HG03565 (cell line): ENCODE data around the gene TMEM127.
"Not testable (repeated sequence)": the region's sequence is repeated elsewhere in the genome, so short reads cannot be mapped to it uniquely, and the experiment has no call there.

Source experiments
- ATAC-seq: cut with Tn5 transposase; IDR thresholded peaks from one replicate; pipeline ENCODE4 v1.9.1; 2021; ENCODE audit warnings: mild to moderate bottlenecking, moderate library complexity; ENCODE audit not compliant: unreplicated experiment

Gene TMEM127

GRCh38 chr2:96265840-96266679 lies at the start of gene TMEM127, which contains the start of gene CIAO1:
TMEM127 (minus strand) TSS chr2:96265997; CDS start chr2:96265381, 616 bp downstream.
CIAO1 (plus strand) TSS chr2:96266225; CDS start chr2:96266351, 126 bp downstream.
- ATAC-seq: peak; percentile 85

DNA sequence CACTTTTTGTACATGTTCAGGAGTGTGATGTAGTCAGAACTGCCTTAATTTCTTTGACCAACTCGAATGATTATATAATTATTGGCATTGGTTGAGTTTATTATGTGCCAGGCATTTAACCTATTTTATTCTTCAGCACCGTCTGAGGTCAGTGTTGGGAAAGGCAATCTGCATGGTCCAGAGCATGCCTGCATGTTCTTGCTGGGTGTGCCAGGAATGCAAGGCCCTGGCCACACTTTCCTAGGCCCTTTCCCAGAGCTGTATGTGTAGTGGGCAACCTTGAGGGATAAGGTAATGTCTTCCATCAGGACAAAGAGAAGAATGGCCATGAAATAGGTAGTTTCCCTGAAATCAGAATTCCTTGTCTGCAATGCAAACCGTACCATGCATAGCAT lies 49.2 kb upstream of the TMEM127 start:
- ATAC-seq: no peak

DNA sequence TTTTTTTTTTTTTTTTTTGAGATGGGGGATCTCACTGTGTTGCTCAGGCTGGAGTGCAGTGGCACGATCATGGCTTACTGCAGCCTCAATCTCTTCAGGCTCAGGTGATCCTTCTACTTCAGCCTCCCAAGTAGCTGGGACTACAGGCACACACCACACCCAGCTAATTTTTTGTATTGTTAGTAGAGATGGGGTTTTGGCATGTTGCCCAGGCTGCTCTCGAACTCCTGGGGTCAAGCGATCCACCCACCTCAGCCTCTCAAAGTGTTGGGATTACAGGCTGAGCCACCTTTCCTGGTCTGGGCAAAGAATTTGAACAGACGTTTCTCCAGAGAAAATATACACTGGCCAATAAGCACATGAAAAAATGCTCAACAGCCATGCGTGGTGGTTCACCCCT lies 42.5 kb upstream of the TMEM127 start:
- ATAC-seq: no peak

DNA sequence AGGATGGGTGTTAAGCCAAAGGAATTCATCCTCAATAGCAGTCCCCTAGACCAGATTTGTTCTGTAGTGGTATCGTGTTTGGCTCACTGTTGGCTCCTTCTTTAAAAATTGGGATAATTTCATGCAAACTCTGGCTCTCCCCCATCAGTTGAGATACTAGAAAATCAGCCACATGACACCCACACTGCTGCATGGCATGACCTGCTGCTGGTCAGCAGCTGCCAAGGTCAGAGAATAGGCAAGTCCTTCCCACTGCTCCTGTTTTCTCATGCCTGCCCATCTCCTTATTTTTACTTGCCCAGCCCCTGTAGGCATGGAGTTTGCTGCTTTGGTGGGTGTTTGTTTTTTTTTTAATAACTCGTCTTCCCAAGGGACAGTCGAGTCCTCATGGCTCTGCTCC lies 40.6 kb upstream of the TMEM127 start:
- ATAC-seq: no peak

DNA sequence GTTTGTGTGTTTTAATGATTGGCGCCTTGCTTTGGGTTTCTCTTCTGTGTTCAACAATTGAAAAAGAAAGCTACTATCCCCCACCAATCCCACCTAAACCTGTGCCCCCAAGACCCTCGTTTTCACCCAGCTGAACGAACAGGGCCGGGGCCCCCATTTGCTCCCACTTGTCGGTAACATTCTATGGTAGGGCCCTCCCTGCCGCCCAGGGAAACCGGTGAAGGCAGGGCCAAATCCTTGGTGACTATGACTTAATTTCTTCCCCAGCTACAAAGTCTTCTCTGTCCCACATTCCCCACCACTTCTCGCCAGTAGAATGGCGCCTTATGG lies 40.1 kb upstream of the TMEM127 start:
- ATAC-seq: no peak

DNA sequence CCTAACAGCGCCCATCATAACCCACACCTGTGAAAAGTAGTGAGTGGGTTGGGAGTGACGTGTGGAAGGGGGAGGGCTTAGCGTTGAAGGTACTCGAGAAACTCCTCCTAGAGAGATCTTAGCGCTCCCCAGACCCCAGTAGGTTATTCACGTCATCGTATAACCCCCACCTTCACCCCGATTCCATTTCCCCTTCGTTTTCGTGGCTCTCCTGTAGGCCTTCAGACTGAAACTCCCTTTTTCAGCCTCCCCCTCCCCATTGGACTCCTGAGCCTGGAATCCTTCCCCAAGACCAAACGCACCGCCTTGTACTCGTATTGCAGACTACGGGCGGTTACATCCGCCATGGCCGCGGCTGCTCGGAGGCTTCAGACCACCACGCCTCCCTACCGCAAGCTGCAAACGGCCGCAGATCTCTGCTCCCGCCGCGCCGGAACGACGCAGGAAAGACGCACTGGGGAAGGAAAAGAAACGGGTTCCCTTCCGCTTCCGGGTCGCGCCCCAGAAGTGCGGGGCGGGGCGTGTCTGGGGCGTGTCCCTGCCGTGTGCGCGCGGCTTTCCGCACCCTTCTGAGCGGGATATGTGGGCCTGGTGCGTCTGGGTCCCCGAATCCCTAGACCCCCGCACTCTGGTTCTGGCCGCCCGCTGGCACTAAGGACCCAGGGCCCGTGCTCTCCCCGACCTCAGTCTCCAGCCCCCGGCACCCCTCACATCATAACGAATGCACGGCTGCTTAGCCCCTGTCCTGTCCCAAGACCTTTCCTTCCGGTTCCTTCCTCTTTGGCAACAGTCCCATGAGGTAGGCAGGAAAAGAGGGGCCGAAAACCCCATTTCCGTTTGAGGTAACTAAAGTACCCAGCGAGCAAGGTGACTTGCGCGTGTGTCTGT lies 39.5 kb upstream of the TMEM127 start, which contains the start of gene SNRNP200:
Gene SNRNP200 (minus strand): TSS at position 456 of the 888 bp plus-strand sequence. CDS start 109 bp downstream, at position 347.
- peak; percentile 77 for ATAC-seq

- no peak for ATAC-seq
Observed at GRCh38 chr2:96304606-96305005, 38.8 kb upstream of the TMEM127 start.

GRCh38 chr2:96301865-96302264 lies 36.1 kb upstream of the TMEM127 start:
- ATAC-seq: no peak

GRCh38 chr2:96296925-96297324 lies 31.1 kb upstream of the TMEM127 start:
- ATAC-seq: no peak

- ATAC-seq: not testable (repeated sequence)
Observed at GRCh38 chr2:96294271-96294670, 28.5 kb upstream of the TMEM127 start.

DNA sequence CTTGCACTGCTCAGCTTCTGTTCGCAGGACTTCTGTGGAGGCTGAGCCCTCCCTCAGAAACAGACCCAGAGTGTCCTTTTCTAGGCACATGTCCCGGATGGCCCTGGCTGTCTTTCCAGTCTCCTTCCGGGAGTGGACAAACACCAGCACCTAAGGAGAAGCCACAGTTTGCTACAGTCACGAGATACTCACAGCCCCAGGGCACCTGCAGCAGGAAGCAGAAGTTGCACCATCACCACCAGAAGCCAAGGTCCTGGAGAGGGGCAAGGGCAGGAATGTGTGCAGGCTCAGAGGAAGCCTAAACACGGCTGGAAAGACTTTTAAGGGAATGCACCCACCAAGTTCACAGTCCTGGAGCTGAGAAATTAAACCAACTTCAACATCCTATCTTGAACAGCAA lies 26.0 kb upstream of the TMEM127 start:
- ATAC-seq: no peak

- ATAC-seq: no peak
Observed at GRCh38 chr2:96287273-96287856, 21.6 kb upstream of the TMEM127 start.

DNA sequence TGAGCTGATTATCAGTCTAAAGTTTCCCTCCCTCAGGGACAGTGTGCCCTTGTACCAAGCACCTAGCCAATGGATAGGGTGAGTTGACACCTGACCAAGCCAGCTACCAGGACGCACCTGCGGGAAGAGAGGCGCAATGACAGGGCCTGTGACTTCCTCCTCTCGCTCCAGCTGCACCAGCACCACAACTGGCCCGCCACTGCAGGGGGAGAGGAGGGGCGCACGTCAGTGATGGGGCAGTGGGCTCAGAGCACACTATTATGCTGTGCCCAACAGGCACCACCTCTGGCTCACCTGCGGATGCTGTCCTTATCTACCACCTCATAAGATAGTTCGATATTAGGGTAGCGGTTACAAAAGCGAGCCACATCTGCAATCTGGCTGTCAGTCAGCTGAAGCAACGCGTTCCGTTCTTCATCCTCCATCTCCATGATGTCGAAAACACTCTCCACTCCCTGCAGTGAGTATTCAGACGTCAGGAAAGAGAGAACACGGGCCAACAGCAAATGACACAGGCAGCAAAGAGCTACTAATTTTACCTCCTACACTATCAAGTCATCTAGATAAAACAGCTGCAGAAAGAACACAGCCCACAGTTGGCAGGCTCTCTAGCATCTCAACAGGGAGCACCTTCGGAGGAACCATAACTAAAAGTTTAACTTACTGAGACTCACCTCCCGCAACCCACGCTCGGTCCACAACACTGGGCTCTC lies 11.1 kb upstream of the TMEM127 start:
- no peak for ATAC-seq

DNA sequence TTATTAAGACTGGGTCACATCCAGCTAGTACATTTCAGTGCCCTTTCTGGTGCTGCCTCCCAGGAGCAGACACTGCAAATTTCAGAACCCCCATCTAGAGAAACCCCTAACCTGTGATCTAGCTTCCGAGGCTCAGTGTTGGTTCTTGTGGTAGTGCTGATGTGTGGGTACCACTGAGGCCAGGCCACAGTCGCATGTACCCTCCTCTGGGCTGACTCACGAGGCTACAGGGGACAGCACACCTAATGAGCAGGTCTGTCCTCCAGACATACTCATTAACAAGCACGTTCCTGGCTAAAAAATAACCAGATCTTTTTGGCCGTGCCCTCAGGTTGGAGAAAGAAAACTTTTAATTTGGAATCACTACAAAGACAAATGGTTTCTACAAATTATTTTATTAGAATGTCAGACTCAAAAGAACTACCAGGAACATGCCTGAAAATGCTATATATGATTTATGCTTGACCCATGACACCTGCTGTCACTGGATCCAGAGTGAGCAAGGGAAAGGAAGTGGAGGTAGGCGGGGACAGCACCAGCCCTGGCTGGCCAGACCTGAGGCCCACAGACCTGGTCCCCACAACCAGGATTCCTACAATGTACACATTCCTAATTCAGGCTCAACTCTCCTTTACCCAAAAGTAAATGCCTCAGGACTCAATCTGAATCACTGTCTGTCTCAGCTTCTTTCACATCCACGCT lies 8.7 kb upstream of the TMEM127 start:
- ATAC-seq: no peak

DNA sequence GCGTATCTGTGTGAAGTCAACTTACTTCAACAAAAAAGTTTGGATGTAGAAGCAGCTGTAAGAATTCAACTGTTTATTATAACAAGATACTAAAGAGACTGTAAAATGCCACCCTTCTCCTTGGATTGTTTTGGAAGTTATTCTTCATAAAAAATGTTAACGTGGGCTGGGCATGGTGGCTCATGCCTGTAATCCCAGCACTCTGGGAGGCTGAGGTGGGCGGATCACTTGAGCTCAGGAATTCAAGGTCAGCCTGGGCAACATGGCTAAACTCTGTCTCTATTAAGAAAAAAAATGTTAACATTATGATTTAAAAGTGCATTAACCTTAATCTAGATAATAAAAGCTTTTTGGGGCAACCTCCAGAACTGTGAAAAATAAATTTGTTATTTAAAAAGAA lies 8.0 kb upstream of the TMEM127 start:
- ATAC-seq: no peak

GRCh38 chr2:96271995-96272394 lies 6.2 kb upstream of the TMEM127 start:
- no peak for ATAC-seq

- no peak for ATAC-seq
Observed at GRCh38 chr2:96267159-96267971, 1.6 kb upstream of the TMEM127 start.

GRCh38 chr2:96265349-96265839 lies 403 bp downstream of the TMEM127 start:
- peak; percentile 5 for ATAC-seq
